ENCODE results near the gene DUSP10.

DUSP10 gene

DNA sequence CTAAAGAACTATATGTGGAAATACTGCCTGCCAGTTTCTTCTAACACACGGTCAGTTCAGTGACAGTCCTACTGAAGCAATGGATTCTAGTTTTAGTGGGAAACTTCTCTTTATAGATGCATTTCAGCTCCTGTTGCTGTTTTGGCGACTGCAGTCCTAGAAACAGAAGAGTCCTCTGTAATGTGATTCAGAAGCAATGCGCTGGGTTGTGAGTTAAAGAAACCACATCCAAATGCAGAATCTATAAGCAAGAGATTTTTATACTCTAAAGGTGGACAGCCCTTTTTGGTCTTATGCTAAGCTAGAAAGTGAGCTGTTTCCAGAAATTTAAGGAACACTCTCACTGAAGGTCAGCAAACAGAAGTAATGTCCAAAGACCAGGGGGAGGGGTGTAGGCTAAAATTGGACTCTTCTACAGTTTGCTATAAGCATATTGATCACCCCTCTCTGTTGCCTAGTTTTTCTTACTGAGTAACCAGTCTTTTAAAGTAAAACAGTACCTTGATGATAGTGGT lies 30.8 kb downstream of the DUSP10 start:
- Histone ChIP-seq H3K27me3 (no peaks in the 10 kb centered on the region), H3K4me3 (ENCODE audit: low read depth in 1 of 2, low read length in 1 of 2) (no peak overlapping the region), H3K4me1 (ENCODE audit: control insufficient read depth in 1 of 2, insufficient read depth in 1 of 2, low read depth in 1 of 2, low read length in 1 of 2) (peaks cover 8 to 27% of the 10 kb centered on the region in 2 experiments), H3K36me3 (no peaks in the 10 kb centered on the region), H3K27ac (no peak overlapping the region), H3K9me3 (no peaks in the 10 kb centered on the region)
- TF ChIP-seq, protein P1, sequence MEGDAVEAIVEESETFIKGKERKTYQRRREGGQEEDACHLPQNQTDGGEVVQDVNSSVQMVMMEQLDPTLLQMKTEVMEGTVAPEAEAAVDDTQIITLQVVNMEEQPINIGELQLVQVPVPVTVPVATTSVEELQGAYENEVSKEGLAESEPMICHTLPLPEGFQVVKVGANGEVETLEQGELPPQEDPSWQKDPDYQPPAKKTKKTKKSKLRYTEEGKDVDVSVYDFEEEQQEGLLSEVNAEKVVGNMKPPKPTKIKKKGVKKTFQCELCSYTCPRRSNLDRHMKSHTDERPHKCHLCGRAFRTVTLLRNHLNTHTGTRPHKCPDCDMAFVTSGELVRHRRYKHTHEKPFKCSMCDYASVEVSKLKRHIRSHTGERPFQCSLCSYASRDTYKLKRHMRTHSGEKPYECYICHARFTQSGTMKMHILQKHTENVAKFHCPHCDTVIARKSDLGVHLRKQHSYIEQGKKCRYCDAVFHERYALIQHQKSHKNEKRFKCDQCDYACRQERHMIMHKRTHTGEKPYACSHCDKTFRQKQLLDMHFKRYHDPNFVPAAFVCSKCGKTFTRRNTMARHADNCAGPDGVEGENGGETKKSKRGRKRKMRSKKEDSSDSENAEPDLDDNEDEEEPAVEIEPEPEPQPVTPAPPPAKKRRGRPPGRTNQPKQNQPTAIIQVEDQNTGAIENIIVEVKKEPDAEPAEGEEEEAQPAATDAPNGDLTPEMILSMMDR (IDR thresholded peaks at IDR 0.05): no peak

DNA sequence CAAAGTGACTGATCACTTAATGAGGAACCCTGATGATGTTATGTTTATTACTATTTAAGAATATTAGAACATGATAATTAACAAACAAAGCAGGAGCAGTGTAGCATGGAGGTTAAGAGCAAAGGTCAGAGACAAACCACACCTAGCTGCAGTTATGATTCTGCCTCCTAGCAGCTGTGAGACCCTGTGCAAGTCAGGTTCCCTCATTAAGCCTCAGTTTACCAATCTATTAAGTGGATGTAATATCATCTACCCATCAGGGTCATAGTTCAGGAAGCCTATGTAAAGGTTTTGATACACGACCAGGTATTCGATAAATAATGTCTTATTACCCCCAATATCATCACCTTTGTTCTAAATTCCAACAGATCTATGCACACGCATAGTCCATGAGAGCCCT lies 32.0 kb downstream of the DUSP10 start:
- Histone ChIP-seq H3K27me3 (no peaks in the 10 kb centered on the region), H3K27ac (no peak overlapping the region), H3K4me1 (ENCODE audit: control insufficient read depth in 1 of 2, insufficient read depth in 1 of 2, low read depth in 1 of 2, low read length in 1 of 2) (peaks cover 8 to 27% of the 10 kb centered on the region in 2 experiments), H3K9me3 (no peaks in the 10 kb centered on the region), H3K36me3 (no peaks in the 10 kb centered on the region), H3K4me3 (ENCODE audit: low read depth in 1 of 2, low read length in 1 of 2) (no peak overlapping the region)
- TF ChIP-seq, protein P1 (IDR thresholded peaks at IDR 0.05): no peak

DNA sequence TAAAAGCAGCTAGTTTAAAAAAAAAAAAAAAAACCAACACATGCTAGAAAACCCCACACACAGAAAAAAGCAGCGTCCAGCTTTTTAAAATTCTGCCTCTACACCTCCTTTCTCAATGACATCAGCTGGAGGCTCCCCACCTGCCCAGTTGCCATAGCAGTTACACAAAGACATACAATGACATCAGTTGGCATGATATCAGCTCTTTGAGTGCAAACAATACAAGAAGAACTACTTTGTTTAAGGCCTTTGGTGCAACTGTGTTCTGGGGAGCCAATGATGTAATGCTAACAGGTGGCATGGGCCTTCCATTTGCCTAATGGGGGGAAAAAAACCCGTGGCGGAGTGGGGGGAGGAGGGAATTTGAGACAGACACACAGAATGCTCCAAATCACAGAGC lies 32.9 kb downstream of the DUSP10 start:
- Histone ChIP-seq H3K4me1 (ENCODE audit: control insufficient read depth in 1 of 2, insufficient read depth in 1 of 2, low read depth in 1 of 2, low read length in 1 of 2) (peaks cover 8 to 30% of the 10 kb centered on the region in 2 experiments), H3K4me3 (ENCODE audit: low read depth in 1 of 2, low read length in 1 of 2) (no peak overlapping the region), H3K9me3 (no peaks in the 10 kb centered on the region), H3K27ac (no peak overlapping the region), H3K27me3 (no peaks in the 10 kb centered on the region), H3K36me3 (no peaks in the 10 kb centered on the region)
- TF ChIP-seq, protein P1 (IDR thresholded peaks at IDR 0.05): no peak

DNA sequence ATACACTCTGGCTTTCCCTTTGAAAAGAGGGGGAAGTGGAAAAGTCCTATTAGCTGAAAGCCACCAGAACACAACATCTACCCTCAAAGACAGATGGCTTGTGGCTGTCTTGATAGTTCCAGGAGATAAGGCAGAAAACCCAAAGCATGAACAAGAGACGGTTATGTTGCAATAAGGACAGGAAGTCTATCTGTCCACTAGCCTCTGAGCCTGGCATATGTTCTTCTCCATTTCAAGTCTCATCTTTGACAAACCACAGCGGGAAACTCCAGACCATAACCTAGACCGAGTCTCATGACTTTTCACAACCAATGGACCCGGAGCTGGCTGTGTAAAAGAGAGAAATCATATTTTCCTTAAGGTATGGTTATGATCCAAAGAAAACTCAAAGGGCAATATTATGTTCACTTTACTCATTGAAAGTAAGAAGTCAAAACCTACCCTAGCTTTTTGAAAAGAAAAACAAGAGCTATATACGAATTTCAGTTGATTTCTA lies 33.8 kb downstream of the DUSP10 start:
- TF ChIP-seq, protein P1 (IDR thresholded peaks at IDR 0.05): no peak
- Histone ChIP-seq H3K27me3 (no peaks in the 10 kb centered on the region), H3K4me3 (ENCODE audit: low read depth in 1 of 2, low read length in 1 of 2) (no peak overlapping the region), H3K4me1 (ENCODE audit: control insufficient read depth in 1 of 2, insufficient read depth in 1 of 2, low read depth in 1 of 2, low read length in 1 of 2) (peaks cover 8 to 28% of the 10 kb centered on the region in 2 experiments), H3K9me3 (no peaks in the 10 kb centered on the region), H3K27ac (peak overlapping the region; percentile 15), H3K36me3 (no peaks in the 10 kb centered on the region)

DNA sequence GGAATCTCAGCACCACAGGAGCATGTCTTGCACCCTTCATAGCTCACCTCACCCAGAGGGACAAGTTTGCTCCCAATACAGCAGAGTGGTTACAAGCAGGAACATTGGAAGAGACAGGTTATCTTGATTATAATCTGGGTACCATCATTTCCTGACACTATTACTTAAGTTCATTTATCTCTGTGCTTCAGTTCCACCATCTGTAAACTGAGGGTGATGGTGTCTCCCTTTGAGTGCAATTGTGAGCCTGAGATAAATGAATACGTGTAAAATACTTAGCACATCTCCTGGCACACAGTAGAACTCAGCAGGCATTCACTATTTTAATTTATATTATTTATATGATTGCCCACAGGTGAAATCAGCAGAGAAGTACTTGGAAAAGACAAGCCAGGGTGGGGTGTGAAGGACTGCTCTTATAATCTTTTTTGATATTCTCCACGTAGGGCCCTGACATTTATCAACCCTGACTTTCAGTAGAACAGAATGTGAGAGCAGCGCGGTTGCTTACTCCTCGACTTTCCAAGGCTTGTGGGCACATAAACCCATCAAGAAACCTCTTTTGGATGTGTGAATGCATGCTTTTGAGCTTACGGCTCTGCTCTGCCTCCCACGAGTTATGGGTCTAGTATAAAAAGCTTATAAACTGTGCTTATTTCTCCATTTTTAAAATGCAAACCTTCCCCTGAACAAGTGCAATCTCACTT lies 34.9 kb downstream of the DUSP10 start:
- TF ChIP-seq, protein P1 (IDR thresholded peaks at IDR 0.05): no peak
- Histone ChIP-seq H3K27ac (no peak overlapping the region), H3K36me3 (no peaks in the 10 kb centered on the region)

More for the DNA sequence above, 34.9 kb downstream of the DUSP10 start:
- no peaks in the 10 kb centered on the region for H3K9me3 ChIP-seq
- H3K4me3 ChIP-seq (ENCODE audit: low read depth in 1 of 2, low read length in 1 of 2): no peak overlapping the region
- peaks cover 8 to 24% of the 10 kb centered on the region in 2 experiments for H3K4me1 ChIP-seq (ENCODE audit: control insufficient read depth in 1 of 2, insufficient read depth in 1 of 2, low read depth in 1 of 2, low read length in 1 of 2)
- H3K27me3 ChIP-seq: no peaks in the 10 kb centered on the region
